Tibial artery (tissue), 4 donors: ENCODE data around the gene ERRFI1.

ENCODE experiments used
- DNase-seq, 2 donors: peaks; one replicate each; pipeline ENCODE4 v3.0.0-alpha.2; 2019
- H3K27ac ChIP-seq, 2 donors: fragments of 200-600 bp; sonication (generic) in 1 of 2; 1 replicate in 1 of 2; 2 replicates in 1 of 2; pipeline ENCODE4 v1.5.1; 2018 to 2019; ENCODE audit warnings: mild to moderate bottlenecking in 1 of 2
- H3K27me3 ChIP-seq, 2 donors: fragments of 200-600 bp; sonication (generic) in 1 of 2; one replicate each; pipeline versions ENCODE4 v1.5.1 to v1.6.0; 2016 to 2019
- H3K36me3 ChIP-seq, 3 donors: fragments of 200-600 bp; sonication (generic) in 2 of 3; one replicate each; pipeline ENCODE4 v1.5.1; 2016 to 2019; ENCODE audit warnings: mild to moderate bottlenecking in 2 of 3
- H3K4me1 ChIP-seq, 4 donors: fragments of 200-600 bp; sonication (generic) in 2 of 4; 1 replicate in 3 of 4; 2 replicates in 1 of 4; pipeline ENCODE4 v1.5.1; 2016 to 2019
- H3K4me3 ChIP-seq, 2 donors: fragments of 200-600 bp; sonication (generic) in 1 of 2; 1 replicate in 1 of 2; 2 replicates in 1 of 2; pipeline ENCODE4 v1.5.1; 2018 to 2019; ENCODE audit warnings: mild to moderate bottlenecking in 2 of 2
- H3K9me3 ChIP-seq, 3 donors: fragments of 200-600 bp; sonication (generic) in 1 of 3; one replicate each; pipeline ENCODE4 v1.5.1; 2016 to 2019
- CTCF ChIP-seq, 2 experiments: fragments of 200-600 bp in 1 of 2; fragments of 450-650 bp in 1 of 2; IDR thresholded peaks; one replicate each; pipeline ENCODE4 v1.5.1; 2017 to 2019; ENCODE audit warnings: antibody characterized with exemption in 2 of 2, mild to moderate bottlenecking in 1 of 2, moderate library complexity in 1 of 2
- intact Hi-C: fragments of 100-400 bp; cut with DNase I; formaldehyde crosslinking; loops from one replicate; pipeline ENCODE4 v1.15.0; 2023; ENCODE audit warnings: low total_unique reads

The ERRFI1 gene

DNA sequence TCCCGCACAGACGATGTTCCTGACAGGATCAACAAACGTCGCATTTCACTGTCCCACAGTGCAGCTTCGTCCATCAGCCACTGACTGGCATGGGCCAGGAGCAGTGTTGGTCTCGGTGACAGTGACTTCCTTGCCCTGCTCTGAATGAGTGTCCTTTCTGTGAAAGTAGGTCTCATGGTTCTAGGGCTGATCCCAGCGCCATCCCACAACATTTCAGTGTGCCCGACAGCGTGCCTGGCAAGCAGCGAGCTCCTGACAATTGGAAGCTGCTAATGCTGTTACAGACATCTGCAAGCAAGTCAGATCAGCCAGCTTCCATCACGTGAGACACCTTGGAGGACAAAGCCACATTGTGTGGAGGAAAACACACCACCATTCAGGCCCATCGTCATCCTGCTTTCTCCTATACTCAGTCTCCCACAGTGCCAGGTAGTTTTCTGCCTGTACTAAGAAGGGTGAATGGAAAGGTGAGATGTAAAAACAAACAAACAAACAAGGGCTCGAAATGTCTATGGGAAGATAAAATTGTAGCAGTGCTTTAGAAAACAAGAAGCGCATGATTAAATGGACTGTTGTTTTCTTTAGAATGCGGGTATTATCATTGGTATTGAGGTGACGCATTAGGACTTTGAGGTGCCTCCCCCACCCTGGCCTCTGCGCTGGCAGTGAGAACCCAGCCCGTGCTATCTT is 21.9 kb downstream of the ERRFI1 start:
- intact Hi-C loops = no loop called here
- Histone ChIP-seq H3K27ac (peak overlapping the region; percentile 37 to 74), H3K4me1 (peaks cover 0 to 34% (median 25%) of the 10 kb centered on the region in 4 donors), H3K4me3 (no peak overlapping the region), H3K9me3 (no peaks in the 10 kb centered on the region), H3K36me3 (peaks cover 7 to 13% (median 8%) of the 10 kb centered on the region in 3 donors), H3K27me3 (no peaks in the 10 kb centered on the region)
- DNase-seq = no peak
- TF ChIP-seq CTCF (IDR thresholded peaks at IDR 0.05) = no peak

GRCh38 chr1:8003438-8004112 is 22.5 kb downstream of the ERRFI1 start:
- intact Hi-C loops = no loop called here
- peaks cover 0 to 34% (median 25%) of the 10 kb centered on the region in 4 donors for H3K4me1 ChIP-seq
- DNase-seq = no peak
- H3K36me3 ChIP-seq = peaks cover under 1 to 6% (median under 1%) of the 10 kb centered on the region in 3 donors
- H3K4me3 ChIP-seq = no peak overlapping the region
- H3K27me3 ChIP-seq = no peaks in the 10 kb centered on the region
- peak overlapping the region; percentile 37 to 74 for H3K27ac ChIP-seq
- no peaks in the 10 kb centered on the region for H3K9me3 ChIP-seq
- TF ChIP-seq CTCF (IDR thresholded peaks at IDR 0.05) = no peak

- H3K27ac ChIP-seq = peak overlapping the region in 1 of 2 donors; percentile 74
- H3K4me3 ChIP-seq = no peak overlapping the region
- H3K27me3 ChIP-seq = no peaks in the 10 kb centered on the region
- intact Hi-C loops = no loop called here
- H3K4me1 ChIP-seq = peaks cover 0 to 34% (median 25%) of the 10 kb centered on the region in 4 donors
- no peaks in the 10 kb centered on the region for H3K9me3 ChIP-seq
- TF ChIP-seq CTCF (IDR thresholded peaks at IDR 0.05) = no peak
- no peak for DNase-seq
- H3K36me3 ChIP-seq = no peaks in the 10 kb centered on the region
These were observed 23.2 kb downstream of the ERRFI1 start for GRCh38 chr1:8002921-8003320.

- H3K27ac ChIP-seq = peak overlapping the region in 1 of 2 donors; percentile 74
These were observed 23.7 kb downstream of the ERRFI1 start for GRCh38 chr1:8002329-8002910.

GRCh38 chr1:7995437-7995836 is 30.7 kb downstream of the ERRFI1 start:
- H3K36me3 ChIP-seq = no peaks in the 10 kb centered on the region
- TF ChIP-seq CTCF (IDR thresholded peaks at IDR 0.05) = no peak
- H3K27me3 ChIP-seq = no peaks in the 10 kb centered on the region
- no peaks in the 10 kb centered on the region for H3K4me1 ChIP-seq
- H3K4me3 ChIP-seq = no peak overlapping the region
- H3K9me3 ChIP-seq = no peaks in the 10 kb centered on the region
- DNase-seq = no peak
- intact Hi-C loops = no loop called here
- no peak overlapping the region for H3K27ac ChIP-seq

More at GRCh38 chr1:8002329-8002910, 23.7 kb downstream of the ERRFI1 start:
- Histone ChIP-seq H3K36me3 (no peaks in the 10 kb centered on the region), H3K4me1 (peaks cover 0 to 34% (median 25%) of the 10 kb centered on the region in 4 donors), H3K4me3 (no peak overlapping the region), H3K27me3 (no peaks in the 10 kb centered on the region), H3K9me3 (no peaks in the 10 kb centered on the region)
- no peak for DNase-seq
- no peak for TF ChIP-seq CTCF (IDR thresholded peaks at IDR 0.05)
- intact Hi-C loops = no loop called here
